Neuronal stem cell (in vitro differentiated cells): ENCODE results near the gene MKLN1.

ENCODE experiments used
- DNase-seq: peaks from one replicate; pipeline ENCODE4 v3.0.0-alpha.2; 2013; ENCODE audit warnings: low spot score
- H2AFZ ChIP-seq: one replicate; pipeline ENCODE4 v1.6.1; 2013; ENCODE audit warnings: mild to moderate bottlenecking, low read length, inconsistent platforms
- H2AK5ac ChIP-seq: 2 replicates; pipeline ENCODE4 v1.6.1; 2013; ENCODE audit warnings: low read depth, mild to moderate bottlenecking, inconsistent platforms, low read length, moderate library complexity, mixed read lengths
- H2BK120ac ChIP-seq: 2 replicates; pipeline ENCODE4 v1.6.1; 2013; ENCODE audit warnings: low read depth, mild to moderate bottlenecking, inconsistent platforms, low read length, moderate library complexity, mixed read lengths
- H2BK12ac ChIP-seq: one replicate; pipeline ENCODE4 v1.6.1; 2013; ENCODE audit warnings: low read length, inconsistent platforms
- H2BK15ac ChIP-seq: 2 replicates; pipeline ENCODE4 v1.6.1; 2013; ENCODE audit warnings: mild to moderate bottlenecking, low read length, inconsistent platforms, mixed read lengths
- H2BK5ac ChIP-seq: one replicate; pipeline ENCODE4 v1.6.1; 2013; ENCODE audit warnings: inconsistent platforms, mild to moderate bottlenecking, low read length, moderate library complexity
- H3K14ac ChIP-seq: one replicate; pipeline ENCODE4 v1.6.1; 2013; ENCODE audit warnings: low read length, inconsistent platforms
- H3K18ac ChIP-seq: 2 replicates; pipeline ENCODE4 v1.6.1; 2013; ENCODE audit warnings: low read length, inconsistent platforms
- H3K23ac ChIP-seq: 2 replicates; pipeline ENCODE4 v1.6.1; 2013; ENCODE audit warnings: low read depth, mild to moderate bottlenecking, mixed read lengths, low read length, inconsistent platforms; ENCODE audit not compliant: poor library complexity
- H3K27ac ChIP-seq: replicated peaks from 3 replicates; pipeline ENCODE4 v1.5.1; 2013; ENCODE audit warnings: low read length, inconsistent platforms
- H3K27me3 ChIP-seq, 3 experiments: 2 replicates each; pipeline ENCODE4 v1.6.1; 2013; ENCODE audit warnings: low read length in 3 of 3, mild to moderate bottlenecking in 2 of 3, inconsistent platforms in 1 of 3, low read depth in 1 of 3, mixed read lengths in 1 of 3, moderate library complexity in 1 of 3; ENCODE audit not compliant: control insufficient read depth in 3 of 3, insufficient read depth in 3 of 3
- H3K36me3 ChIP-seq, 2 donors: replicated peaks in 1 of 2; 2 replicates each; pipeline ENCODE4 v1.6.1; 2013; ENCODE audit warnings: low read length in 2 of 2; ENCODE audit not compliant: control insufficient read depth in 2 of 2, insufficient read depth in 2 of 2
- H3K4ac ChIP-seq: 2 replicates; pipeline ENCODE4 v1.6.1; 2013; ENCODE audit warnings: inconsistent platforms, mild to moderate bottlenecking, low read length, moderate library complexity
- H3K4me1 ChIP-seq, 2 donors: 1 replicate in 1 of 2; 2 replicates in 1 of 2; pipeline ENCODE4 v1.6.1; 2013; ENCODE audit warnings: low read length in 2 of 2, low read depth in 1 of 2; ENCODE audit not compliant: control insufficient read depth in 2 of 2, insufficient read depth in 1 of 2
- H3K4me2 ChIP-seq: one replicate; pipeline ENCODE4 v1.6.1; 2013; ENCODE audit warnings: mild to moderate bottlenecking, low read length, inconsistent platforms; ENCODE audit not compliant: insufficient read depth, poor library complexity, severe bottlenecking
- H3K4me3 ChIP-seq, 2 donors: 2 replicates each; pipeline ENCODE4 v1.5.1; 2013; ENCODE audit warnings: low read length in 2 of 2, mild to moderate bottlenecking in 2 of 2, inconsistent platforms in 1 of 2, moderate library complexity in 1 of 2
- H3K79me1 ChIP-seq: one replicate; pipeline ENCODE4 v1.6.1; 2013; ENCODE audit warnings: low read depth, mild to moderate bottlenecking, inconsistent platforms, low read length, moderate library complexity
- H3K9ac ChIP-seq: one replicate; pipeline ENCODE4 v1.6.1; 2013; ENCODE audit warnings: mild to moderate bottlenecking, low read depth, low read length, inconsistent platforms; ENCODE audit not compliant: poor library complexity
- H3K9me3 ChIP-seq, 2 donors: replicated peaks in 1 of 2; 2 replicates each; pipeline versions ENCODE3 to v1.6.1; 2013; ENCODE audit warnings: low read length in 2 of 2, mild to moderate bottlenecking in 2 of 2, inconsistent platforms in 1 of 2, low read depth in 1 of 2, mixed read lengths in 1 of 2, moderate library complexity in 1 of 2; ENCODE audit not compliant: control insufficient read depth in 2 of 2, insufficient read depth in 1 of 2
- H4K8ac ChIP-seq: one replicate; pipeline ENCODE4 v1.6.1; 2013; ENCODE audit warnings: low read depth, mild to moderate bottlenecking, inconsistent platforms, low read length, moderate library complexity
- H4K91ac ChIP-seq: one replicate; pipeline ENCODE4 v1.6.1; 2013; ENCODE audit warnings: low read length, low read depth, mild to moderate bottlenecking, inconsistent platforms; ENCODE audit not compliant: poor library complexity
- WGBS, 2 donors: extraction: QIAGEN DNeasy Blood & Tissue Kit; methylation state at CpG; one replicate each; pipeline ENCODE4 v1.1.7; 2013; ENCODE audit warnings: missing lambda C conversion rate in 2 of 2, mixed read lengths in 1 of 2; ENCODE audit not compliant: insufficient read length in 2 of 2, insufficient replicate concordance in 1 of 2; ENCODE audit errors: extremely low coverage in 2 of 2; 5-methylcytosine and 5-hydroxymethylcytosine counted together

The MKLN1 gene

GRCh38 chr7:131525820-131526219, 198.1 kb downstream of the MKLN1 start:
- Histone ChIP-seq H2AK5ac (no peak overlapping the region), H3K9me3 (no peaks in the 10 kb centered on the region), H4K8ac (no peak overlapping the region), H3K9ac (no peak overlapping the region), H4K91ac (no peak overlapping the region), H2AFZ (no peak overlapping the region), H3K4me1 (peaks cover 0 to 12% of the 10 kb centered on the region in 2 donors), H2BK15ac (no peak overlapping the region), H2BK12ac (no peak overlapping the region), H3K27ac (no peak overlapping the region), H3K36me3 (peaks cover 0 to 11% of the 10 kb centered on the region in 2 donors), H3K4ac (no peak overlapping the region), H3K27me3 (no peaks in the 10 kb centered on the region), H3K4me3 (no peak overlapping the region), H3K23ac (no peak overlapping the region), H3K18ac (no peak overlapping the region), H3K79me1 (no peaks in the 10 kb centered on the region), H2BK5ac (no peak overlapping the region), H2BK120ac (no peak overlapping the region), H3K14ac (no peak overlapping the region), H3K4me2 (no peak overlapping the region)
- no peak for DNase-seq
- WGBS, 2 donors = no CpG with 5 or more reads among the region's 2 CpGs

DNA sequence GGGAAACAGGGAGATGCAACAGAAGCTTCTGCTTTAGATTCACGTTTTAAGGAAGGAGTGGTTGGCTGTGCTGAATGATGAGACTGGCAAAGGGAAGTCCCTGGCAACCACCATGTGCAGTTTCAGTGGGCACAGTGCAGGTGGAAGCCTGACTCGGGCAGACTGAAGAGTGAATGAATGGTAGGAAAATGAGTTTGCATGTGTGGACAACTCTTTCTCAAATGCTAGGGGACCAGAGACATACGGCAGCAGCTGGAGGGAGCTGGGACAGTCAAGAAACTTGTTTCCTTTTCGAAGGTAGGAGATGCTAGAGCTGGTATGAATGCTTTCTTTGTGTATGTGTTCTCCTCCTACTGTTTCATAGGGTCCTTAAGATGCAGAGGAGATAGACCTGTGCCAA, 199.8 kb downstream of the MKLN1 start:
- Histone ChIP-seq H2BK120ac (no peak overlapping the region), H3K36me3 (peaks cover 0 to 16% of the 10 kb centered on the region in 2 donors), H2AFZ (no peak overlapping the region), H3K4me3 (no peak overlapping the region), H3K9me3 (peaks cover 0 to 1% of the 10 kb centered on the region in 2 donors), H4K8ac (no peak overlapping the region), H3K18ac (peak overlapping the region; percentile 2), H4K91ac (no peak overlapping the region), H2BK15ac (no peak overlapping the region), H2BK5ac (no peak overlapping the region), H3K14ac (no peak overlapping the region), H3K4me1 (peaks cover 0 to 8% of the 10 kb centered on the region in 2 donors), H3K27me3 (no peaks in the 10 kb centered on the region), H3K9ac (no peak overlapping the region), H2BK12ac (no peak overlapping the region), H3K4me2 (no peak overlapping the region), H2AK5ac (no peak overlapping the region), H3K23ac (no peak overlapping the region), H3K4ac (no peak overlapping the region), H3K79me1 (no peaks in the 10 kb centered on the region), H3K27ac (no peak overlapping the region)
- no CpG with 5 or more reads among the region's 4 CpGs for WGBS, 2 donors
- no peak for DNase-seq

GRCh38 chr7:131529179-131529578, 201.5 kb downstream of the MKLN1 start:
- peak overlapping the region; percentile 48 for H3K18ac ChIP-seq
- H3K27ac ChIP-seq = no peak overlapping the region
- no peak overlapping the region for H2AK5ac ChIP-seq
- H3K4me3 ChIP-seq = no peak overlapping the region
- no peak for DNase-seq
- no peak overlapping the region for H3K4ac ChIP-seq
- H3K36me3 ChIP-seq = peaks cover 0 to 17% of the 10 kb centered on the region in 2 donors
- no peak overlapping the region for H3K9ac ChIP-seq
- no peak overlapping the region for H4K91ac ChIP-seq
- H3K79me1 ChIP-seq = no peaks in the 10 kb centered on the region
- H2BK12ac ChIP-seq = no peak overlapping the region
- peaks cover 0 to 1% of the 10 kb centered on the region in 2 donors for H3K9me3 ChIP-seq
- H2BK15ac ChIP-seq = no peak overlapping the region
- no peak overlapping the region for H3K4me2 ChIP-seq
- H2AFZ ChIP-seq = no peak overlapping the region
- H3K23ac ChIP-seq = no peak overlapping the region
- H4K8ac ChIP-seq = no peak overlapping the region
- H2BK5ac ChIP-seq = no peak overlapping the region
- peaks cover 0 to 6% of the 10 kb centered on the region in 2 donors for H3K4me1 ChIP-seq
- no peaks in the 10 kb centered on the region for H3K27me3 ChIP-seq
- WGBS, 2 donors = no CpG with 5 or more reads among the region's 3 CpGs
- no peak overlapping the region for H2BK120ac ChIP-seq
- H3K14ac ChIP-seq = no peak overlapping the region

GRCh38 chr7:131529617-131530016, 201.9 kb downstream of the MKLN1 start:
- no CpG with 5 or more reads among the region's 11 CpGs for WGBS, 2 donors
- peaks cover 0 to 17% of the 10 kb centered on the region in 2 donors for H3K36me3 ChIP-seq
- no peak overlapping the region for H4K91ac ChIP-seq
- no peak overlapping the region for H2BK5ac ChIP-seq
- H3K4me2 ChIP-seq = no peak overlapping the region
- no peaks in the 10 kb centered on the region for H3K79me1 ChIP-seq
- H3K18ac ChIP-seq = peak overlapping the region; percentile 94
- H3K14ac ChIP-seq = peak overlapping the region; percentile 56
- H2BK120ac ChIP-seq = no peak overlapping the region
- H2AK5ac ChIP-seq = no peak overlapping the region
- no peak overlapping the region for H3K23ac ChIP-seq
- no peak overlapping the region for H3K4ac ChIP-seq
- no peak overlapping the region for H2AFZ ChIP-seq
- no peaks in the 10 kb centered on the region for H3K27me3 ChIP-seq
- peaks cover 0 to 6% of the 10 kb centered on the region in 2 donors for H3K4me1 ChIP-seq
- H2BK15ac ChIP-seq = no peak overlapping the region
- DNase-seq = no peak
- peaks cover 0 to 1% of the 10 kb centered on the region in 2 donors for H3K9me3 ChIP-seq
- H3K9ac ChIP-seq = no peak overlapping the region
- peak overlapping the region; percentile 65 for H4K8ac ChIP-seq
- no peak overlapping the region for H3K4me3 ChIP-seq
- no peak overlapping the region for H2BK12ac ChIP-seq
- H3K27ac ChIP-seq = no peak overlapping the region
